Right cardiac atrium (tissue), 5 donors: Measurements from ENCODE around the gene VCAN. TPM values are rescaled to one million over a fixed set of nuclear protein-coding genes. Genes with fewer than 3 reads are reported as not detected.

ENCODE experiments used
- ATAC-seq, 2 donors: fragments of 200-7000 bp; cut with Tn5 transposase; one replicate each; pipeline versions ENCODE4 v1.8.0 to v1.9.1; 2020; ENCODE audit warnings: moderate library complexity in 2 of 2, mild to moderate bottlenecking in 1 of 2
- DNase-seq, 3 donors: peaks; one replicate each; pipeline ENCODE4 v3.0.0-alpha.2; 2020
- H3K27ac ChIP-seq: one replicate; pipeline ENCODE4 v1.5.1; 2013; ENCODE audit warnings: mild to moderate bottlenecking, low read length, control low read depth, moderate library complexity
- H3K27me3 ChIP-seq: one replicate; pipeline ENCODE4 v1.6.1; 2013; ENCODE audit not compliant: control insufficient read depth, insufficient read depth
- H3K4me1 ChIP-seq: one replicate; pipeline ENCODE4 v1.6.1; 2013; ENCODE audit warnings: low read length; ENCODE audit not compliant: control insufficient read depth, insufficient read depth
- H3K4me3 ChIP-seq: one replicate; pipeline ENCODE4 v1.5.1; 2013; ENCODE audit warnings: low read length, control low read depth
- H3K9me3 ChIP-seq: one replicate; pipeline ENCODE4 v1.6.1; 2013; ENCODE audit warnings: low read length; ENCODE audit not compliant: control insufficient read depth
- WGBS: extraction: QIAGEN DNeasy Blood & Tissue Kit; methylation state at CpG from one replicate; pipeline ENCODE4 v1.1.7; 2013; 5-methylcytosine and 5-hydroxymethylcytosine counted together
- intact Hi-C, 4 donors: fragments of 100-400 bp; cut with DNase I; formaldehyde crosslinking; loops; one replicate each; pipeline versions ENCODE4 v1.11.0 to v1.14.0; 2022 to 2023
- polyA plus RNA-seq: library from polyadenylated mRNA; stranded (reverse); fragments of 200-250 nt; gene quantifications from one replicate; pipeline ENCODE4 v1.2.3, GENCODE V29; 2013
- total RNA-seq, 4 donors: library from RNA; stranded (reverse); fragmentation: NEBNext Ultra II Directional; extraction: Animal tissue kit (Norgen Biotek cat#: 25700); gene quantifications; one replicate each; pipeline ENCODE4 v1.2.1, GENCODE V29; 2021
- donor health status: healthy with polysubstance abuse.
- donor health status: DM: no; HTN: yes; CAD: no.
- donor health status: DM: no; HTN: no; CAD: no.
- donor health status: DM: no; HTN: yes; CAD: no; lungs with severe emphysema.
- donor health status: DM: yes; HTN: yes; CAD: no.

The VCAN gene
- total and polyA plus RNA-seq, 5 donors: 22.1 to 190 (median 92.0) TPM

- Histone ChIP-seq H3K4me1 (no peaks in the 10 kb centered on the region), H3K27ac (no peak overlapping the region), H3K9me3 (no peaks in the 10 kb centered on the region), H3K27me3 (no peaks in the 10 kb centered on the region), H3K4me3 (no peak overlapping the region)
- WGBS: 75% methylated on average over 1 of the region's 1 CpG
- DNase-seq (no peak), ATAC-seq (no peak)
- intact Hi-C loops: no loop called here
These were observed 46.1 kb downstream of the VCAN start for GRCh38 chr5:83517688-83518085.

DNA sequence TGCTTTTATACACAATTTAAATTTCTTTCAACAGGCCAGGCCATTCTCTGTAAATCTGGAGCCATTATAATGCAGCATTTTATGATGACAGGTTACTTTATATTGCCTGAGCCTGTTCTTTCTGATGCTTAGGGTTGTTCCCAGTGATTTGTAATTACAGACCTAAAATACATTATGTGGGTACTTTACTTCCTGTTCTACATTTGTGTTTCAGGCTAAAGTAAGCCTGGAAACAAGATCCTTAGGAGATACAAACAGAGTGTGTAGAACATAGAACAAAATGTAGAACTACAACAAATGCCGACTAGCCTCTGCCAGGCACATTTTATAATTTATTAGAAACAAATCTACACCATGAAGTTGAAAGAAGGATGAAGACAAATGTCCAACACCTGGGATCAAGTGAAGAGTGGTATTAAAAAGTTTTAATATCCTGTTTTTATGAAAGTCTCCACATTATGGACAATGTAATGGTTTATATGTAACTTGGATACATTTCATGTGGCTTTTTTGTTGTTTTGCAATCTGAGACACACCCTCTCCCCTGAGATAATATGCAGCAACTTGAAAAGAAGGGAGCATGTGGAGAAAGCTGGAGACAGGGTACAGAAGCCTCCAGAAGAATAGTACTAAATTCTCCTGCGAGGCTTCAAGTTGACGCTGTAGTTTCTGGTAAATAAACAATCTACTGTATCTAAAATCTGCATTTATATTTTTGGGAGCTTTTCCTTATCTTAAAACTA is 46.9 kb downstream of the VCAN start:
- Histone ChIP-seq H3K27me3 (no peaks in the 10 kb centered on the region), H3K4me1 (no peaks in the 10 kb centered on the region), H3K9me3 (no peaks in the 10 kb centered on the region), H3K27ac (no peak overlapping the region), H3K4me3 (no peak overlapping the region)
- intact Hi-C loops: no loop called here
- 79% methylated on average over 3 of the region's 3 CpGs for WGBS
- ATAC-seq (peak in 1 of 2 donors; percentile 40), DNase-seq (no peak)

DNA sequence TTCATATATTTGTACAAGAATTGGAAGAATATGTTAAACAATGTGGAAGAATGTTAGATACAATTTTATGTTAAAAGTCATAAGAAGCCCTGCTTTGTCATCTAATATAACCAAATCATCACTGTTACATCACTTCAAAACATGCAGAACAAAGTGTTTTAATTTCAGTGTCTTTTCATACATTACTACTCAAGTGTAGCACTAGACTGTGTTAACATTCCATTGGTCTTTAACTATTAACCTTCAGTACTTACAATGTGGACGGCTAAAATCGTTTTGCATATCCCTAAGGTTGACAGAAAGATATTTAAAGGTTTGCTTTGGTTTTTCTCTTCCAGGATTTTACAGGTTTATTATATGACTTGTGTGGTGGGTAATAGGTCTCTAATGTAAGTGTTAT is 50.9 kb downstream of the VCAN start:
- Histone ChIP-seq H3K4me3 (no peak overlapping the region), H3K27me3 (no peaks in the 10 kb centered on the region), H3K4me1 (no peaks in the 10 kb centered on the region), H3K9me3 (no peaks in the 10 kb centered on the region), H3K27ac (no peak overlapping the region)
- 85% methylated on average over 2 of the region's 2 CpGs for WGBS
- intact Hi-C loops: no loop called here
- no peak for DNase-seq
- ATAC-seq: no peak

DNA sequence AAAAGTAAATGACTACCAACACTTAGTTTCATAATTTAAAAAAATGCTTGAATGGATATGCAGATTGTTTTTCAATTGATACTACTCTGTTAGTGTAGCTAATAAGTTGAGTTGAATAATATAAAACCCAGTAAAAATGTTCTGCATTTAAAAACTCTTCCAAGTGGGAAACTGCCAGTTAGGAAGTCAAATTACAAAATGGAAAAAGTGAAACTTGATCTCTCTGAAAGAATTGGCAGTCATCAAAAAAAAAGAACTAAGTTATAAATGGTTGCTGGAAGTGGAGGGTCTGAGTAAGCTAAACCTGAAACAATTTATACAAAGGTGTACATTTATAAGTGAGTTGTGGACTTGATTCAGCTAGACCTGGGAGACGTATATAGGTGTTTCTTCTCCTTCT is 52.4 kb downstream of the VCAN start:
- 91% methylated on average over 1 of the region's 1 CpG for WGBS
- H3K4me3 ChIP-seq: no peak overlapping the region
- H3K9me3 ChIP-seq: no peaks in the 10 kb centered on the region
- intact Hi-C loops: no loop called here
- no peaks in the 10 kb centered on the region for H3K4me1 ChIP-seq
- H3K27me3 ChIP-seq: no peaks in the 10 kb centered on the region
- no peak overlapping the region for H3K27ac ChIP-seq
- ATAC-seq (no peak), DNase-seq (no peak)

- H3K4me1 ChIP-seq: no peaks in the 10 kb centered on the region
- intact Hi-C loops: no loop called here
- ATAC-seq (no peak), DNase-seq (no peak)
- no peaks in the 10 kb centered on the region for H3K9me3 ChIP-seq
- no peak overlapping the region for H3K4me3 ChIP-seq
- no peak overlapping the region for H3K27ac ChIP-seq
- 95% methylated on average over 2 of the region's 2 CpGs for WGBS
- no peaks in the 10 kb centered on the region for H3K27me3 ChIP-seq
These were observed 52.8 kb downstream of the VCAN start for GRCh38 chr5:83524345-83524744.

- Histone ChIP-seq H3K4me3 (no peak overlapping the region), H3K27ac (no peak overlapping the region), H3K27me3 (no peaks in the 10 kb centered on the region), H3K9me3 (no peaks in the 10 kb centered on the region), H3K4me1 (no peaks in the 10 kb centered on the region)
- DNase-seq: no peak
- ATAC-seq: no peak
- intact Hi-C loops: no loop called here
- 94% methylated on average over 2 of the region's 2 CpGs for WGBS
These were observed 53.4 kb downstream of the VCAN start for GRCh38 chr5:83524991-83525390.

DNA sequence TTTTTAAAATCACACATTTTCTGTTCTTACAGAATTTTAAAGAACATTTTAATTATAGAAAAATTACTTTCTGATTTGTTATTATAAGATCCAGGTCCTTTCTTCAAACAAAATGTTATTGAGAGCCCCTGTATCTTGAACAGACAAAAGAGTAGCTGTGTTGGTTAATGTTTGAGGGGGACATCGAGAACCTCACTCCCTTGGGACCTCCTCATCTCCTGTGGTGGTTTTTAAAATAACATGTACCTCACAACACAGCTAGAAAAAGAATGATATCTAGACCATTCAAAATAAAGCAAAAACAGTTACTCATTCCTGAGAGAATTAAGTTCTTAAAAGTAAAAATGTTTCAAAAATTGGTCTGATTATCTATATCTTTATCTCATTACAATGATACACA is 54.7 kb downstream of the VCAN start:
- no peak overlapping the region for H3K27ac ChIP-seq
- DNase-seq: no peak
- H3K4me1 ChIP-seq: no peaks in the 10 kb centered on the region
- no peak overlapping the region for H3K4me3 ChIP-seq
- no peak for ATAC-seq
- no peaks in the 10 kb centered on the region for H3K9me3 ChIP-seq
- no peaks in the 10 kb centered on the region for H3K27me3 ChIP-seq
- 58% methylated on average over 1 of the region's 1 CpG for WGBS
- intact Hi-C loops: no loop called here

GRCh38 chr5:83527221-83527620 is 55.7 kb downstream of the VCAN start:
- intact Hi-C loops: no loop called here
- no peaks in the 10 kb centered on the region for H3K27me3 ChIP-seq
- no peak overlapping the region for H3K4me3 ChIP-seq
- no peaks in the 10 kb centered on the region for H3K4me1 ChIP-seq
- no peak overlapping the region for H3K27ac ChIP-seq
- 55% methylated on average over 4 of the region's 4 CpGs for WGBS
- ATAC-seq (no peak), DNase-seq (no peak)
- no peaks in the 10 kb centered on the region for H3K9me3 ChIP-seq

DNA sequence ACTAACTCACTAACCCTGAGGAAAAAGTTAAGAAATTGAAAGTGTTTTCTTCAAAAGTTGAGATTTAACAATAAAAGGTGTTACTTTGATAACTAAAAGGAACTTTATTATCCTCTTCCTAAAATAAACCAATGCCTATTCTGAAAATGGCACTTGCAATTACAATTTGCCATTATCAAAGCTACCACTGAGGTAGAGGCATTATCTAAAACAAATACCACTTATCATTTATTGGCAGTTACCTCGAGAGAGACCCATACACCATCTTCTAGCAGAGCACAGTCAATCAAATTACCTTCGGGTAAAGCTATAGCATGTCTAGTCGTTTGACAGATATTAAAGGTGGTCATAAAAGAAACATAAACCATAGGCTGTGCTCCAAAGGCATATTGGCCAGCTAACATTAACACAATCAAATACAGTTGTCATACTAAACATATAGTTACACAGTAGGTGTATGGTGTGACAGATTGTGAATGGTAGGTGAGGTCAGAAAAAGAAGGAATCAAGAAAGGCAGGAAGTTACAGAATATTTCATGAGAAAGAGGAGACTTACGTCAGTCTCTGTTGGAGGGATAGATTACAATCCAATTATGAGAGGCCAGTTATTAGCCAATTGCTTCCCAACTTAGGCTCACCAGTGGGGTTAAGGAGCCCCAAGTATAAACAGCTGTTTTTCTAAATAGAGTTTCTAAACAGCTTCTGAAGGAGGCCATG is 56.3 kb downstream of the VCAN start:
- intact Hi-C loops: no loop called here
- H3K27me3 ChIP-seq: no peaks in the 10 kb centered on the region
- H3K4me1 ChIP-seq: no peaks in the 10 kb centered on the region
- H3K4me3 ChIP-seq: no peak overlapping the region
- DNase-seq: no peak
- no peak overlapping the region for H3K27ac ChIP-seq
- WGBS: 74% methylated on average over 4 of the region's 4 CpGs
- no peak for ATAC-seq
- H3K9me3 ChIP-seq: no peaks in the 10 kb centered on the region

- H3K9me3 ChIP-seq: no peaks in the 10 kb centered on the region
- DNase-seq (no peak), ATAC-seq (no peak)
- H3K27me3 ChIP-seq: no peaks in the 10 kb centered on the region
- WGBS: 82% methylated on average over 2 of the region's 2 CpGs
- intact Hi-C loops: no loop called here
- no peaks in the 10 kb centered on the region for H3K4me1 ChIP-seq
- H3K27ac ChIP-seq: no peak overlapping the region
- H3K4me3 ChIP-seq: no peak overlapping the region
These were observed 56.9 kb downstream of the VCAN start for GRCh38 chr5:83528439-83528769.

DNA sequence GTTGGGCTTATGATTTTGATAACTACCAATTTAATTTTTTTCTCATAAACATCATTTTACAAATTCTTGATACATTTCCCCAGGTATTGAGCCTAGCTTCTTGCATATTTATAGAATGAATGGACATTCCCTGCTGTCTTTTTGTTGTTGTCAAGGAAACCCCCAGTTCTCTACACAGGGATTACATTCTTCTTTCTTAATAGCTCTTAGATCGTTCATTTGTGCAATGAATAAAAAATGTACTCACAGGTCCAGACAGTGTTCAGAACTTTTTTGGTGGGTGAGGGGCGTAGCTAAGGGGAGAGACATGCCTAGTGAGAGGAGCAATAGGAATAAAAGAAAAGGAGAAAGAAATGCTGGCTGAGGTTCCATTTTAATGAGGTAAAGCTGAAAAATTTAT is 58.6 kb downstream of the VCAN start:
- 80% methylated on average over 2 of the region's 2 CpGs for whole genome bisulfite sequencing
- ATAC-seq: no peak

More for the DNA sequence above, 58.6 kb downstream of the VCAN start:
- Histone ChIP-seq H3K4me3 (no peak overlapping the region), H3K9me3 (no peaks in the 10 kb centered on the region), H3K27ac (no peak overlapping the region), H3K27me3 (no peaks in the 10 kb centered on the region), H3K4me1 (no peaks in the 10 kb centered on the region)
- DNase-seq: no peak
- intact Hi-C loops: no loop called here
